Astrocyte (in vitro differentiated cells and primary cell): ENCODE data around the gene CELF5.

ENCODE experiments used
- EZH2 ChIP-seq: IDR thresholded peaks from 2 replicates; pipeline ENCODE4 v1.6.1; 2012; ENCODE audit warnings: mild to moderate bottlenecking, low read length, inconsistent platforms; ENCODE audit not compliant: insufficient read depth
- TF ChIP-seq, protein P1 (sequence below): IDR thresholded peaks from 2 replicates; pipeline ENCODE4 v1.5.1; 2011; ENCODE audit warnings: low read depth, mild to moderate bottlenecking, inconsistent platforms, low read length, moderate library complexity; ENCODE audit not compliant: insufficient read depth

DNA sequence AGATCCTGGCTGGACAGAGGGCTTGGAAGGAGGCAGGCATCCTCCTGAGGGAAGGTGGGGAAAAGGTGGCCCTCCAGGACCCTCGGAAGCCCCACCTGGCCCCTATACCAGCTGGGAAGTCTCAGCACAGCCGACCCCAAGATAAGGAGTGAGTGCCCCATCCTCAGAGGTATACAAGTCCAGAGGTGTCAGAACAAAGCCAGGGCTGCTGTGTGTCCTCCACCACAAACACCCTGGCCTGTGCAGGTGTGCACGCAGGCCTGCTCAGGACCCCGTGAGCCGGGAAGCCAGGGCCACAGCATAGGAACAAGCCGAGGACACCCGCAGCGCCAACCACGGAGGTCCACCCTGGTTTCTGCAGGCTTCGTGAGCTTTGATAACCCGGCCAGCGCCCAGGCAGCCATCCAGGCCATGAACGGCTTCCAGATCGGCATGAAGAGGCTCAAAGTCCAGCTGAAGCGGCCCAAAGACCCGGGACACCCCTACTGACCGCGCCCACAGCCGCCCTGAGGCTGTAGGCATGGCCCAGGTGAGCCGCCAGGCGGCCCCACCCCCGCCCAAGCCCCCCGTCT, 68.6 kb downstream of the CELF5 start:
- TF ChIP-seq, protein P1, sequence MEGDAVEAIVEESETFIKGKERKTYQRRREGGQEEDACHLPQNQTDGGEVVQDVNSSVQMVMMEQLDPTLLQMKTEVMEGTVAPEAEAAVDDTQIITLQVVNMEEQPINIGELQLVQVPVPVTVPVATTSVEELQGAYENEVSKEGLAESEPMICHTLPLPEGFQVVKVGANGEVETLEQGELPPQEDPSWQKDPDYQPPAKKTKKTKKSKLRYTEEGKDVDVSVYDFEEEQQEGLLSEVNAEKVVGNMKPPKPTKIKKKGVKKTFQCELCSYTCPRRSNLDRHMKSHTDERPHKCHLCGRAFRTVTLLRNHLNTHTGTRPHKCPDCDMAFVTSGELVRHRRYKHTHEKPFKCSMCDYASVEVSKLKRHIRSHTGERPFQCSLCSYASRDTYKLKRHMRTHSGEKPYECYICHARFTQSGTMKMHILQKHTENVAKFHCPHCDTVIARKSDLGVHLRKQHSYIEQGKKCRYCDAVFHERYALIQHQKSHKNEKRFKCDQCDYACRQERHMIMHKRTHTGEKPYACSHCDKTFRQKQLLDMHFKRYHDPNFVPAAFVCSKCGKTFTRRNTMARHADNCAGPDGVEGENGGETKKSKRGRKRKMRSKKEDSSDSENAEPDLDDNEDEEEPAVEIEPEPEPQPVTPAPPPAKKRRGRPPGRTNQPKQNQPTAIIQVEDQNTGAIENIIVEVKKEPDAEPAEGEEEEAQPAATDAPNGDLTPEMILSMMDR: no peak
- no peak for TF ChIP-seq EZH2
